Fibroblast of lung (primary cell): ENCODE data around the gene PRMT7. TPM values are rescaled to one million over a fixed set of nuclear protein-coding genes. Genes with fewer than 3 reads are reported as not detected.

ENCODE experiments used
- DNase-seq, 2 donors: peaks; one replicate each; pipeline versions ENCODE4 v3.0.0 to v3.0.0-alpha.2; 2010; ENCODE audit warnings: low read depth in 2 of 2
- H2AFZ ChIP-seq: 2 replicates; pipeline ENCODE4 v1.5.1; 2012; ENCODE audit warnings: low read length, control low read depth, inconsistent platforms
- H3K27ac ChIP-seq: 2 replicates; pipeline ENCODE4 v1.5.1; 2011; ENCODE audit warnings: low read length, control low read depth; ENCODE audit not compliant: insufficient read depth
- H3K27me3 ChIP-seq: 2 replicates; pipeline ENCODE4 v1.5.1; 2011; ENCODE audit warnings: mild to moderate bottlenecking, low read length; ENCODE audit not compliant: control insufficient read depth, insufficient read depth
- H3K36me3 ChIP-seq: 2 replicates; pipeline ENCODE4 v1.5.1; 2011; ENCODE audit warnings: low read length; ENCODE audit not compliant: control insufficient read depth, insufficient read depth
- H3K4me1 ChIP-seq: 2 replicates; pipeline ENCODE4 v1.5.1; 2011; ENCODE audit warnings: low read length; ENCODE audit not compliant: control insufficient read depth, insufficient read depth; ENCODE audit errors: extremely low read depth
- H3K4me2 ChIP-seq: 2 replicates; pipeline ENCODE4 v1.5.1; 2011; ENCODE audit warnings: low read length, control low read depth; ENCODE audit not compliant: insufficient read depth; ENCODE audit errors: extremely low read depth
- H3K4me3 ChIP-seq, 4 experiments: fragments of 200-600 bp in 1 of 4; sonication (generic) in 1 of 4; replicated peaks in 1 of 4; 2 replicates each; pipeline ENCODE4 v1.5.1; 2011 to 2016; ENCODE audit warnings: low read length in 4 of 4, low read depth in 3 of 4, mild to moderate bottlenecking in 3 of 4, control low read depth in 2 of 4, inconsistent platforms in 1 of 4, mixed read lengths in 1 of 4; ENCODE audit not compliant: insufficient read depth in 1 of 4; ENCODE audit errors: control extremely low read depth in 1 of 4
- H3K79me2 ChIP-seq: 2 replicates; pipeline ENCODE4 v1.5.1; 2012; ENCODE audit warnings: mild to moderate bottlenecking, low read length, inconsistent platforms; ENCODE audit not compliant: control insufficient read depth, insufficient read depth
- H3K9ac ChIP-seq: 2 replicates; pipeline ENCODE4 v1.5.1; 2011; ENCODE audit warnings: mild to moderate bottlenecking, low read length, control low read depth; ENCODE audit not compliant: insufficient read depth
- H3K9me3 ChIP-seq: 2 replicates; pipeline ENCODE4 v1.5.1; 2012; ENCODE audit warnings: low read depth, low read length; ENCODE audit not compliant: control insufficient read depth, insufficient read depth
- H4K20me1 ChIP-seq: 2 replicates; pipeline ENCODE4 v1.5.1; 2011; ENCODE audit warnings: low read length; ENCODE audit not compliant: control insufficient read depth, insufficient read depth; ENCODE audit errors: extremely low read depth
- CTCF ChIP-seq, 2 donors: IDR thresholded peaks in 1 of 2; conservative IDR thresholded peaks in 1 of 2; 1 replicate in 1 of 2; 2 replicates in 1 of 2; pipeline ENCODE4 v1.5.1; 2011 to 2012; ENCODE audit warnings: low read length in 2 of 2, control low read depth in 1 of 2, inconsistent platforms in 1 of 2, low read depth in 1 of 2, mild to moderate bottlenecking in 1 of 2
- EZH2 ChIP-seq: IDR thresholded peaks from 2 replicates; pipeline ENCODE4 v1.5.1; 2012; ENCODE audit warnings: low read length, control low read depth, mild to moderate bottlenecking; ENCODE audit errors: missing control alignments
- polyA plus RNA-seq, 2 donors: library from polyadenylated mRNA; depleted of rRNA in 1 of 2; stranded (reverse) in 1 of 2; unstranded in 1 of 2; fragments of >200 nt; gene quantifications; 2 replicates each; pipeline ENCODE4 v1.2.1, GENCODE V29; 2011 to 2012; ENCODE audit warnings: missing spikeins in 1 of 2
- total RNA-seq: library from RNA; depleted of rRNA; stranded (reverse); fragments of >200 nt; gene quantifications from 2 replicates; pipeline ENCODE4 v1.2.1, GENCODE V29; 2014

Gene PRMT7
- total and polyA plus RNA-seq, 2 donors (not counting 1 experiment from before 2014, with no cell fraction given) = 24.0 to 39.3 TPM

- TF ChIP-seq CTCF (conservative IDR thresholded peaks at IDR 0.05 in 1 of 2, IDR thresholded peaks at IDR 0.05 in 1 of 2; ENCODE audit: low read depth in 1 of 2, low read length in 2 of 2) (no peak), EZH2 (no peak)
- H3K4me3 ChIP-seq = no peak overlapping the region
- no peaks in the 10 kb centered on the region for H3K79me2 ChIP-seq
- no peaks in the 10 kb centered on the region for H3K27me3 ChIP-seq
- H3K9ac ChIP-seq = no peak overlapping the region
- no peaks in the 10 kb centered on the region for H3K4me1 ChIP-seq
- H3K9me3 ChIP-seq = no peaks in the 10 kb centered on the region
- no peak overlapping the region for H2AFZ ChIP-seq
- peaks cover 14% of the 10 kb centered on the region for H3K36me3 ChIP-seq
- H4K20me1 ChIP-seq = no peaks in the 10 kb centered on the region
- no peak for DNase-seq
- H3K4me2 ChIP-seq = no peak overlapping the region
- H3K27ac ChIP-seq = no peak overlapping the region
Observed at GRCh38 chr16:68357521-68357922, 46.7 kb downstream of the PRMT7 start.

- Histone ChIP-seq H3K4me2 (no peak overlapping the region), H3K27ac (no peak overlapping the region), H3K79me2 (no peaks in the 10 kb centered on the region), H3K4me3 (no peak overlapping the region), H3K27me3 (no peaks in the 10 kb centered on the region), H2AFZ (no peak overlapping the region), H3K9me3 (no peaks in the 10 kb centered on the region), H3K4me1 (no peaks in the 10 kb centered on the region), H3K36me3 (peaks cover 14% of the 10 kb centered on the region), H3K9ac (no peak overlapping the region), H4K20me1 (no peaks in the 10 kb centered on the region)
- no peak for DNase-seq
- TF ChIP-seq EZH2 (no peak), CTCF (conservative IDR thresholded peaks at IDR 0.05 in 1 of 2, IDR thresholded peaks at IDR 0.05 in 1 of 2; ENCODE audit: low read depth in 1 of 2, low read length in 2 of 2) (no peak)
Observed at GRCh38 chr16:68357923-68358322, 47.1 kb downstream of the PRMT7 start.

- no peak for DNase-seq
- no peaks in the 10 kb centered on the region for H3K79me2 ChIP-seq
- peaks cover 12% of the 10 kb centered on the region for H3K36me3 ChIP-seq
- no peak overlapping the region for H2AFZ ChIP-seq
- no peaks in the 10 kb centered on the region for H3K4me1 ChIP-seq
- H3K27me3 ChIP-seq = peaks cover 2% of the 10 kb centered on the region
- H3K27ac ChIP-seq = no peak overlapping the region
- no peak overlapping the region for H3K4me3 ChIP-seq
- H3K9me3 ChIP-seq = no peaks in the 10 kb centered on the region
- TF ChIP-seq CTCF (conservative IDR thresholded peaks at IDR 0.05 in 1 of 2, IDR thresholded peaks at IDR 0.05 in 1 of 2; ENCODE audit: low read depth in 1 of 2, low read length in 2 of 2) (no peak), EZH2 (no peak)
- no peaks in the 10 kb centered on the region for H4K20me1 ChIP-seq
- H3K4me2 ChIP-seq = no peak overlapping the region
- no peak overlapping the region for H3K9ac ChIP-seq
Observed at GRCh38 chr16:68358951-68359350, 48.1 kb downstream of the PRMT7 start.
